SU-DHL-6 (cell line): ENCODE results near the gene EBF3.

ENCODE experiments used
- CTCF ChIP-seq: fragments of 200-600 bp; sonication (generic); IDR thresholded peaks from one replicate; pipeline ENCODE4 v1.5.1; 2017; ENCODE audit warnings: antibody characterized with exemption, mild to moderate bottlenecking, low read length, moderate library complexity; ENCODE audit not compliant: insufficient read depth, poor library complexity, severe bottlenecking
- EZH2phosphoT487 ChIP-seq: fragments of 200-600 bp; sonication (generic), shearing (Covaris generic); conservative IDR thresholded peaks from 2 replicates; pipeline ENCODE4 v1.6.1; 2018; ENCODE audit warnings: mild to moderate bottlenecking, antibody characterized with exemption, low read length, moderate library complexity, mixed read lengths

DNA sequence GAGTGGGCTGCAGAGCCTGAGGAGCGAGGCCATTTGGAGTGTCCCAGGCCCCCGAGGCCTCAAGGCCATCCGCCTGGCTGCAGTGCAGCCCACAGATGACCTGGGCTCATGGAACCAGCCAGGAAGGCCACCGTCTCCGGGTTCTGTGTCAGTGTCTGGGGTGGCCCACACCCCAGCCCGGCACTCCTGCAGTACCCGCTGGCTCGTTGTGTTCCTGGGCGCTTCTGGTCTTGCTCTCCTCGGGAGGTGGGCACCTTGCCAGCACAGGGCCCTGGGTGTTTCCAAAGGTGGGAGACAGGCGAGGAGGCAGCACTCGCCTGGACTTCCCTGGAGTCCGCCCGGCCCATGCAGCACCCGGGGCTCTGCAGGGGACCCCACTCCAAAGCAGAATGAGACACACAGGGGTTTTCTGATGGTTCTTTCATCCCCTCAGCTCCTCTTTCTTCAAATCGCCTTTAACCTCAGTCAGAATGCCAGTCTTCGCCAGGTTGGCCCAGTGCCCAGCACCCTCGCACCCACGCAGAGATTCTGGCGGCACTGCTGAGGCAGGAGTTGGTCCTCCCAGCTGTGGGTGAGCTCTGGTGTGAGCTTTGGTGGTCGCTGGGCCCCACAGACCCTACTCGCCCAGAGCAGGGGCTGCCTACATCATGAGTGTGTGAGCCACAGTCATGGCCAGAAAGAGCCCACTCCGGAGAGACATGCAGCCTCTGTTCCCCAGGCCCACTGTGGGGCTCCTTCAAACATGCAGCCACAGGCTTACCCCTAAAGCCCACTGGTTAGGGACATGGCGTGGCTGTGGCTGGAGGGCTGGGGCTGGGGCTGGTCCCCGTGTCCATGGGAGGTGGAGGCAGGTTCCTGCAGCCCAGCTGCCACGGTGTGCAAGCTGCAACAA lies 155.7 kb downstream of the EBF3 start:
- no peak for TF ChIP-seq CTCF
- no peak for TF ChIP-seq EZH2phosphoT487
